Keratinocyte (primary cell): ENCODE data around the gene FAM120B. TPM values are rescaled to one million over a fixed set of nuclear protein-coding genes. Genes with fewer than 3 reads are reported as not detected.
A peak's percentile ranks its signal among the peaks of the same experiment; 100 is the strongest.
"Not testable (repeated sequence)": the region's sequence is repeated elsewhere in the genome, so short reads cannot be mapped to it uniquely, and the experiment has no call there.

Experiments used
- DNase-seq: peaks from one replicate; pipeline ENCODE4 v3.0.0-alpha.2; 2011; ENCODE audit warnings: low read depth, missing footprints, low spot score
- FAIRE-seq: peaks from 2 replicates; lab custom pipeline; 2011; peaks lifted over from hg19 to GRCh38; lab: Jason Lieb, UNC
- H2AFZ ChIP-seq: 2 replicates; pipeline ENCODE4 v1.6.0; 2012; ENCODE audit warnings: low read length, control low read depth, inconsistent platforms; ENCODE audit not compliant: control insufficient read depth
- H3K27ac ChIP-seq: 2 replicates; pipeline ENCODE4 v1.5.1; 2011; ENCODE audit warnings: low read length; ENCODE audit not compliant: control insufficient read depth, insufficient read depth
- H3K27me3 ChIP-seq: 3 replicates; pipeline ENCODE4 v1.6.0; 2011; ENCODE audit warnings: low read length; ENCODE audit not compliant: control insufficient read depth, insufficient read depth; ENCODE audit errors: extremely low read depth
- H3K36me3 ChIP-seq, 2 experiments: 2 replicates in 1 of 2; 3 replicates in 1 of 2; pipeline ENCODE4 v1.5.1; 2011; ENCODE audit warnings: low read length in 2 of 2, mild to moderate bottlenecking in 1 of 2; ENCODE audit not compliant: control insufficient read depth in 2 of 2, insufficient read depth in 2 of 2; ENCODE audit errors: extremely low read depth in 1 of 2
- H3K4me1 ChIP-seq: 3 replicates; pipeline ENCODE4 v1.5.1; 2011; ENCODE audit warnings: low read length; ENCODE audit not compliant: control insufficient read depth, insufficient read depth; ENCODE audit errors: extremely low read depth
- H3K4me2 ChIP-seq: 3 replicates; pipeline ENCODE4 v1.6.0; 2011; ENCODE audit warnings: low read depth, low read length; ENCODE audit not compliant: control insufficient read depth, insufficient read depth; ENCODE audit errors: extremely low read depth
- H3K4me3 ChIP-seq, 3 experiments: fragments of 200-600 bp in 1 of 3; sonication (generic) in 1 of 3; 2 replicates in 2 of 3; 3 replicates in 1 of 3; pipeline ENCODE4 v1.5.1; 2011 to 2016; ENCODE audit warnings: low read length in 3 of 3, mild to moderate bottlenecking in 3 of 3, control low read depth in 2 of 3, inconsistent platforms in 1 of 3, low read depth in 1 of 3, mixed read lengths in 1 of 3, mixed run types in 1 of 3, moderate library complexity in 1 of 3; ENCODE audit not compliant: control insufficient read depth in 2 of 3, insufficient read depth in 2 of 3; ENCODE audit errors: extremely low read depth in 1 of 3
- H3K79me2 ChIP-seq: 2 replicates; pipeline ENCODE4 v1.6.0; 2012; ENCODE audit warnings: low read length; ENCODE audit not compliant: control insufficient read depth, insufficient read depth
- H3K9ac ChIP-seq: 3 replicates; pipeline ENCODE4 v1.6.0; 2011; ENCODE audit warnings: low read length; ENCODE audit not compliant: control insufficient read depth, insufficient read depth; ENCODE audit errors: extremely low read depth
- H3K9me1 ChIP-seq: 3 replicates; pipeline ENCODE4 v1.6.0; 2011; ENCODE audit warnings: low read length; ENCODE audit not compliant: control insufficient read depth, insufficient read depth; ENCODE audit errors: extremely low read depth
- H3K9me3 ChIP-seq: 2 replicates; pipeline ENCODE4 v1.5.1; 2012; ENCODE audit warnings: low read depth, low read length; ENCODE audit not compliant: control insufficient read depth
- H4K20me1 ChIP-seq: 3 replicates; pipeline ENCODE4 v1.6.0; 2011; ENCODE audit warnings: low read length; ENCODE audit not compliant: control insufficient read depth, insufficient read depth; ENCODE audit errors: extremely low read depth
- EZH2 ChIP-seq: IDR thresholded peaks from one replicate; pipeline ENCODE4 v1.6.1; 2012; ENCODE audit warnings: inconsistent platforms, mild to moderate bottlenecking, low read length, moderate library complexity
- dilution Hi-C: fragments of 300-500 bp; cut with MboI; formaldehyde crosslinking; loops from one replicate; pipeline ENCODE4 v1.7.0; 2020; ENCODE audit warnings: low sequenced_read_pairs; ENCODE audit not compliant: extremely low pct_ligation_motif_present
- polyA plus RNA-seq, 5 experiments: library from polyadenylated mRNA; depleted of rRNA in 3 of 5; stranded (reverse) in 3 of 5; stranded (forward) in 1 of 5; unstranded in 1 of 5; fragments of >200 nt; gene quantifications; 1 replicate in 1 of 5; 2 replicates in 3 of 5; 3 replicates in 1 of 5; pipeline versions ENCODE4 v1.2.1 to v1.2.3, GENCODE V29; 2011 to 2012; ENCODE audit warnings: missing spikeins in 2 of 5, low read depth in 1 of 5, low replicate concordance in 1 of 5
- TF ChIP-seq, protein P1 (sequence below), 3 experiments: IDR thresholded peaks in 1 of 3; conservative IDR thresholded peaks in 1 of 3; optimal IDR thresholded peaks in 1 of 3; 2 replicates in 2 of 3; 3 replicates in 1 of 3; pipeline versions ENCODE3 to v1.5.1; 2011; ENCODE audit warnings: low read length in 3 of 3, mild to moderate bottlenecking in 3 of 3, moderate library complexity in 2 of 3, control low read depth in 1 of 3, inconsistent platforms in 1 of 3; ENCODE audit not compliant: insufficient read depth in 2 of 3; ENCODE audit errors: extremely low read depth in 1 of 3

Gene FAM120B
- polyA plus RNA-seq, 1 donor (not counting 4 experiments of a cell fraction or from before 2014, with no cell fraction given), result 17.4 TPM

GRCh38 chr6:170399955-170400558 is 93.5 kb downstream of the FAM120B start:
- dilution Hi-C loops, FAIRE-seq: not testable (repeated sequence)
- H3K27ac ChIP-seq, result peak overlapping the region; percentile 61

DNA sequence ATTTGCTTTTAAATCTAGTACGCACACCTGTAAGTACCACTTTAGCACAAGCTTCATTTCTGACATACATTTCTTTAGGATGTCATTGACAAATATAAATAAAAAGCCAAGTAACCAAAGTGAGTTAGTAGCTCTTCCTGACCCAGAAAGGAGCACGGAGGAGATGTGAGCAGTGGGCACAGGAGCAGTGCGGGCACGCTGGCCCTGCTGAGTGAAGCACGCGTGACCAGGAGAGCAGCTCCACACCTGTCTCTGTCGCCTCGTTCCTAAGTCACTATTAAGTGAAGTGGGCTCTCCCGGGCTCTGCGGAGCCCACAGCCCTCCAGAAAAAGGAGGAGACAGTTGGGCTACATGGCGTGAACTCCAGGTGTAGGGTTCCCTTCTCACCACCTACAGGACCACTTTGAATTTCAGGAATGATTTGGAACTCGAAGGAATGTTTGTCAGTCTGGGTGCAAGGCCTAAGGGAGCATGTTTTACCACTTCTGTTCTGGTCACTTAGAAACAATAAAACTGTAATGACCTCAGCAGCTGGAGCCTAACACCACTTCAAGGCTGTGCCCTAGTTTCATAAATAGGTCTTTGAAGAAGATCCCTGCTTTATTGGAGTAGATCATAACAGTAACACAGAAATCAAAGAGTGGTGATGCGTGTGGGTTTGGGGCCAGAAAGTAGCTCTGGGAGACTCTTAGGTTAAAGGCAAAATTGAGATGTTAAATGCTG is 95.9 kb downstream of the FAM120B start:
- H3K79me2 ChIP-seq, result no peaks in the 10 kb centered on the region
- DNase-seq, result no peak
- H3K9ac ChIP-seq, result no peak overlapping the region
- TF ChIP-seq, protein P1, sequence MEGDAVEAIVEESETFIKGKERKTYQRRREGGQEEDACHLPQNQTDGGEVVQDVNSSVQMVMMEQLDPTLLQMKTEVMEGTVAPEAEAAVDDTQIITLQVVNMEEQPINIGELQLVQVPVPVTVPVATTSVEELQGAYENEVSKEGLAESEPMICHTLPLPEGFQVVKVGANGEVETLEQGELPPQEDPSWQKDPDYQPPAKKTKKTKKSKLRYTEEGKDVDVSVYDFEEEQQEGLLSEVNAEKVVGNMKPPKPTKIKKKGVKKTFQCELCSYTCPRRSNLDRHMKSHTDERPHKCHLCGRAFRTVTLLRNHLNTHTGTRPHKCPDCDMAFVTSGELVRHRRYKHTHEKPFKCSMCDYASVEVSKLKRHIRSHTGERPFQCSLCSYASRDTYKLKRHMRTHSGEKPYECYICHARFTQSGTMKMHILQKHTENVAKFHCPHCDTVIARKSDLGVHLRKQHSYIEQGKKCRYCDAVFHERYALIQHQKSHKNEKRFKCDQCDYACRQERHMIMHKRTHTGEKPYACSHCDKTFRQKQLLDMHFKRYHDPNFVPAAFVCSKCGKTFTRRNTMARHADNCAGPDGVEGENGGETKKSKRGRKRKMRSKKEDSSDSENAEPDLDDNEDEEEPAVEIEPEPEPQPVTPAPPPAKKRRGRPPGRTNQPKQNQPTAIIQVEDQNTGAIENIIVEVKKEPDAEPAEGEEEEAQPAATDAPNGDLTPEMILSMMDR (optimal IDR thresholded peaks at IDR 0.05 in 1 of 3, IDR thresholded peaks at IDR 0.05 in 1 of 3, conservative IDR thresholded peaks at IDR 0.05 in 1 of 3; ENCODE audit: extremely low read depth in 1 of 3, insufficient read depth in 2 of 3, low read length in 3 of 3), result no peak
- TF ChIP-seq EZH2, result no peak
- dilution Hi-C loops, result no loop called here
- FAIRE-seq, result no peak
- no peak overlapping the region for H2AFZ ChIP-seq
- no peaks in the 10 kb centered on the region for H4K20me1 ChIP-seq
- H3K9me1 ChIP-seq, result no peaks in the 10 kb centered on the region
- no peak overlapping the region for H3K4me2 ChIP-seq
- H3K27me3 ChIP-seq, result no peaks in the 10 kb centered on the region
- peaks cover 47% of the 10 kb centered on the region for H3K4me1 ChIP-seq
- H3K36me3 ChIP-seq, result peaks cover 14 to 26% of the 10 kb centered on the region in 2 experiments
- no peak overlapping the region for H3K27ac ChIP-seq
- peaks cover 2% of the 10 kb centered on the region for H3K9me3 ChIP-seq
- no peak overlapping the region for H3K4me3 ChIP-seq

More at GRCh38 chr6:170399955-170400558, 93.5 kb downstream of the FAM120B start:
- Histone ChIP-seq H3K4me2 (peak overlapping the region; percentile 70), H3K4me1 (peaks cover 24% of the 10 kb centered on the region), H3K36me3 (peaks cover 23 to 28% of the 10 kb centered on the region in 2 experiments), H3K9ac (peak overlapping the region; percentile 54)
- H3K9me1 ChIP-seq, H3K27me3 ChIP-seq, H2AFZ ChIP-seq, H3K9me3 ChIP-seq, H4K20me1 ChIP-seq, H3K79me2 ChIP-seq, H3K4me3 ChIP-seq: not testable (repeated sequence)
- DNase-seq, result peak; percentile 84
